Breast epithelium (tissue), 4 donors: Measurements from ENCODE around the gene MAP2K5. TPM values are rescaled to one million over a fixed set of nuclear protein-coding genes. Genes with fewer than 3 reads are reported as not detected.

Experiments
- DNase-seq, 2 donors: peaks; one replicate each; pipeline ENCODE4 v3.0.0-alpha.2; 2019; ENCODE audit warnings: low spot score in 2 of 2
- H3K27ac ChIP-seq, 2 donors: fragments of 200-600 bp; sonication (generic) in 1 of 2; one replicate each; pipeline ENCODE4 v1.5.1; 2016 to 2019; ENCODE audit warnings: mild to moderate bottlenecking in 1 of 2
- H3K27me3 ChIP-seq, 2 donors: fragments of 200-600 bp; sonication (generic) in 1 of 2; one replicate each; pipeline versions ENCODE4 v1.5.1 to v1.6.0; 2017 to 2019; ENCODE audit warnings: control low read depth in 1 of 2, mild to moderate bottlenecking in 1 of 2
- H3K36me3 ChIP-seq: fragments of 200-600 bp; one replicate; pipeline ENCODE4 v1.5.1; 2019
- H3K4me1 ChIP-seq, 2 donors: fragments of 200-600 bp; sonication (generic); one replicate each; pipeline ENCODE4 v1.5.1; 2016 to 2019; ENCODE audit warnings: control low read depth in 1 of 2
- H3K4me3 ChIP-seq, 3 donors: fragments of 200-600 bp; sonication (generic); 1 replicate in 2 of 3; 2 replicates in 1 of 3; pipeline ENCODE4 v1.5.1; 2016 to 2019; ENCODE audit warnings: mild to moderate bottlenecking in 3 of 3, moderate library complexity in 2 of 3
- H3K9me3 ChIP-seq, 2 donors: fragments of 200-600 bp; sonication (generic) in 1 of 2; one replicate each; pipeline ENCODE4 v1.5.1; 2016 to 2019; ENCODE audit warnings: control low read depth in 1 of 2
- CTCF ChIP-seq, 3 donors: fragments of 450-650 bp; IDR thresholded peaks; one replicate each; pipeline ENCODE4 v1.5.1; 2016 to 2017; ENCODE audit warnings: antibody characterized with exemption in 3 of 3, mild to moderate bottlenecking in 3 of 3, moderate library complexity in 3 of 3
- POLR2A ChIP-seq: fragments of 450-650 bp; IDR thresholded peaks from one replicate; pipeline ENCODE4 v1.6.1; 2016; ENCODE audit warnings: antibody characterized with exemption, mild to moderate bottlenecking, moderate library complexity
- POLR2AphosphoS5 ChIP-seq, 3 donors: sonication (generic); formaldehyde crosslinking; IDR thresholded peaks; one replicate each; pipeline ENCODE4 v1.6.1; 2017; ENCODE audit warnings: antibody characterized with exemption in 3 of 3
- intact Hi-C: fragments of 100-400 bp; cut with DNase I; formaldehyde crosslinking; loops from one replicate; pipeline ENCODE4 v1.15.1; 2023; ENCODE audit warnings: low total_unique reads
- total RNA-seq, 3 donors: library from RNA; depleted of rRNA; stranded (reverse); fragments of >200 nt; gene quantifications; one replicate each; pipeline ENCODE4 v1.1.0, GENCODE V29; 2016

The MAP2K5 gene
- total RNA-seq, 3 donors from 2014 or later: 13.8 to 15.1 (median 14.0) TPM

- peaks cover 7 to 18% of the 10 kb centered on the region in 2 donors for H3K4me1 ChIP-seq
- H3K36me3 ChIP-seq: no peaks in the 10 kb centered on the region
- no peak for TF ChIP-seq CTCF (IDR thresholded peaks at IDR 0.05)
- TF ChIP-seq POLR2AphosphoS5 (IDR thresholded peaks at IDR 0.05): no peak
- TF ChIP-seq POLR2A: no peak
- DNase-seq: no peak
- H3K4me3 ChIP-seq: peak overlapping the region in 1 of 3 donors; percentile 57
- intact Hi-C loops: no loop called here
- no peak overlapping the region for H3K27ac ChIP-seq
- H3K27me3 ChIP-seq: peaks cover 28 to 96% of the 10 kb centered on the region in 2 donors
- no peaks in the 10 kb centered on the region for H3K9me3 ChIP-seq
Measured at GRCh38 chr15:67822537-67823313, 280.2 kb downstream of the MAP2K5 start.

- DNase-seq: no peak
- Histone ChIP-seq H3K9me3 (no peaks in the 10 kb centered on the region), H3K27me3 (peaks cover 31 to 98% of the 10 kb centered on the region in 2 donors), H3K4me1 (peaks cover 7 to 26% of the 10 kb centered on the region in 2 donors), H3K4me3 (peak overlapping the region in 2 of 3 donors; percentile 24 to 57), H3K27ac (no peak overlapping the region), H3K36me3 (no peaks in the 10 kb centered on the region)
- intact Hi-C loops: no loop called here
- TF ChIP-seq CTCF (IDR thresholded peaks at IDR 0.05): no peak
- TF ChIP-seq POLR2AphosphoS5 (IDR thresholded peaks at IDR 0.05): no peak
- TF ChIP-seq POLR2A: no peak
Measured at GRCh38 chr15:67823314-67824196, 281.1 kb downstream of the MAP2K5 start.

DNA sequence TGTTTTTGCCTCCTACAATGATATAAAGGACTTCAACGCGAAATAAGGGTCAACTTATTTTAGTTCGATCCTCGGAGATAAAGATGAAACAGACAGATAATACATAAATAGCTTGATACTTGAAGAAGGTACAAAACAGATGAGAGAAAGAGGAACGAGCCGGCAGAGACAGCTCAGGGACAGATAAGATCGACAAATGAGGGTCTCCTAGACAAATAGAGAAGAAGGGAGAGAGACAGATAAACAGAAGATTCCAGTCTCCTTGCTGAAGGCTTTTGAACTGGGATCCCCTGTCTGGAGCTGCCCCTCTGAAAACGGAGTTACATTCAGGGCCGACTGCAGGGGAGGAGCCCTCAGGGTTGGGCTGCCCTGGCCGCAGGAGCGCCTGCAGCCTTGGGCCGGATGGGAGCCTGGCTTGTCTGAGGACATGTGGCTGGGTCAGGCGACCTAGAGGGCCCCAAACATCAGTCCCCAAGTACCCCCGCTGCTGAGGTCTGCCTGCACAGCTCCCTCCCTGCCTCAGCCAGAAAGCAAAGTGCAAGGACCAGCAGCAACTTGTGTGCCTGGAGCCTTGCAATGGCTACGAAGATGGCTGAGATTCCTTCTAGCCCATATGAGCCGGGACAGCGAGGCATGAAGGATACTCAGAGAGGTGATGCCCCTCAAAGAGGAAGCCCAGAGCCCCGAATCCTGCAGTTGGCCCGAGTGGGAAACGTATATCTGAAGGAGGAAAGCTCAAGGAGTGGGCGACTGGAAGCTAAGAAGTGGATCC, 281.9 kb downstream of the MAP2K5 start:
- H3K4me1 ChIP-seq: peaks cover 7 to 30% of the 10 kb centered on the region in 2 donors
- H3K4me3 ChIP-seq: no peak overlapping the region
- H3K27ac ChIP-seq: no peak overlapping the region
- DNase-seq: peak in 1 of 2 donors; percentile 27
- peaks cover 37 to 100% of the 10 kb centered on the region in 2 donors for H3K27me3 ChIP-seq
- TF ChIP-seq POLR2AphosphoS5 (IDR thresholded peaks at IDR 0.05) (no peak), POLR2A (no peak), CTCF (IDR thresholded peaks at IDR 0.05) (no peak)
- intact Hi-C loops: no loop called here
- no peaks in the 10 kb centered on the region for H3K36me3 ChIP-seq
- H3K9me3 ChIP-seq: no peaks in the 10 kb centered on the region

DNA sequence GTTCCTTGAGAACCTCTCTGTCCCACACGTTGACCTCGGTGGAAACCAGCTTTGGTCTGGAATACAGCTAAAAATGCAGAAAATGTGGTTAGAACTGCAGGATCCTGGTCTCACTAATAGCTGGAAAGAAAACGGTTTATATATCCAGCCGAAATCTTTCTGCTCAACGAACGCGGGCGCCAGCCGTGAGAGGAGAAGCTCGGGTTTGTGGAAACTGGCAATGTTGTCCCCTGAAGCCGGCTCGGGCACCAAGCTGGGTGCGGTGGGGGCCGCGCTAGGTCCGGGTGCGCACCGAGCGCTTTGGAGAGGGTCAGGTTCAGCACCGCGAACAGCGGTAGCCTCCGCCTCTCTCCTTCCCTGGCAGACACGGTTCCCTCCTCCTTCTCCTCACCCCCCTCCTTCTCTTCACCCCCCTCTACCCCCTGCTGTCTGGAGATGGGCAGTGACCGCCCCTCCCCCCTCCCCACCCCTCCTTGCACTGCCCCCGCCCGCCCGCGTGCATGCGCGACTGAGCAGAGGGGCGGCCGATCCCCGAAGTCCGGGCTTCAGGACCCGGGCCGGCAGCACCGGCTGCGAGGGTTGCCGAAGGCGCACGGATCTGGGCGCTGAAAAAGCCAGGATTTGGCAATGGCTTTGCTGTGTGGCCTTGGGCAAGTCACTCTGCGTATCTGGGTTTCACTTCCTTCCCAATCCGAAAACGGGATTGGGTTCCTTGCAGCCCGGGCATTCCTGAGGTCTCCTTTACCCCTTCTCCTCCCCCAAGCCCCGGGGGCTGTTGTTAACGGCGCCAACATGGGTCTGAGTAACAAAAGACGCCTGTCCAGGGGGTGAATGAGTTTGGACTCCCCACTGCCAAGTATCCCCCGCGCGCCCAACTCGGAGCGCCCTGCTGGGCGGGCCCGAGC, 282.7 kb downstream of the MAP2K5 start, which contains the start of gene SKOR1:
SKOR1 (plus strand) TSS at position 534 of the 905 bp plus-strand sequence; CDS start at position 628, 94 bp downstream.
- no peak for TF ChIP-seq CTCF (IDR thresholded peaks at IDR 0.05)
- TF ChIP-seq POLR2A: no peak
- no peak for TF ChIP-seq POLR2AphosphoS5 (IDR thresholded peaks at IDR 0.05)
- DNase-seq: peak in 1 of 2 donors; percentile 48
- H3K4me1 ChIP-seq: peaks cover 7 to 30% of the 10 kb centered on the region in 2 donors
- no peaks in the 10 kb centered on the region for H3K9me3 ChIP-seq
- intact Hi-C loops: no loop called here
- H3K27me3 ChIP-seq: peaks cover 39 to 100% of the 10 kb centered on the region in 2 donors
- H3K27ac ChIP-seq: no peak within 1 kb of the TSS
- H3K4me3 ChIP-seq: peak within 1 kb of the TSS; percentile 7 to 50 (median 8)
- H3K36me3 ChIP-seq: no peaks in the 10 kb centered on the region
